Suprapubic skin (tissue), 4 donors: ENCODE measurements around the gene RFX6. TPM values are rescaled to one million over a fixed set of nuclear protein-coding genes. Genes with fewer than 3 reads are reported as not detected.

Source experiments
- DNase-seq, 2 donors: peaks; one replicate each; pipeline ENCODE4 v3.0.0-alpha.2; 2019; ENCODE audit warnings: low spot score in 2 of 2
- H3K27ac ChIP-seq: fragments of 200-600 bp; sonication (generic); one replicate; pipeline ENCODE4 v1.5.1; 2019
- H3K27me3 ChIP-seq: fragments of 200-600 bp; sonication (generic); one replicate; pipeline ENCODE4 v1.5.1; 2019
- H3K36me3 ChIP-seq: fragments of 200-600 bp; sonication (generic); one replicate; pipeline ENCODE4 v1.5.1; 2019
- H3K4me1 ChIP-seq: fragments of 200-600 bp; sonication (generic); one replicate; pipeline ENCODE4 v1.5.1; 2019
- H3K4me3 ChIP-seq: fragments of 200-600 bp; sonication (generic); one replicate; pipeline ENCODE4 v1.5.1; 2019; ENCODE audit warnings: mild to moderate bottlenecking
- H3K9me3 ChIP-seq: fragments of 200-600 bp; sonication (generic); one replicate; pipeline ENCODE4 v1.5.1; 2019
- CTCF ChIP-seq, 2 donors: fragments of 200-600 bp in 1 of 2; fragments of 450-650 bp in 1 of 2; sonication (generic) in 1 of 2; IDR thresholded peaks; one replicate each; pipeline ENCODE4 v1.5.1; 2016 to 2019; ENCODE audit warnings: antibody characterized with exemption in 2 of 2, mild to moderate bottlenecking in 1 of 2, moderate library complexity in 1 of 2
- EP300 ChIP-seq: sonication (generic); formaldehyde crosslinking; IDR thresholded peaks from one replicate; pipeline ENCODE4 v1.6.1; 2017; ENCODE audit warnings: antibody characterized with exemption
- POLR2A ChIP-seq, 2 donors: fragments of 450-650 bp; IDR thresholded peaks; one replicate each; pipeline ENCODE4 v1.6.1; 2017; ENCODE audit warnings: antibody characterized with exemption in 2 of 2, mild to moderate bottlenecking in 2 of 2, moderate library complexity in 2 of 2
- POLR2AphosphoS5 ChIP-seq, 3 donors: sonication (generic); formaldehyde crosslinking; IDR thresholded peaks; one replicate each; pipeline ENCODE4 v1.6.1; 2017; ENCODE audit warnings: antibody characterized with exemption in 3 of 3
- WGBS: methylation state at CpG from one replicate; pipeline ENCODE4 v1.1.5; 2018; 5-methylcytosine and 5-hydroxymethylcytosine counted together
- total RNA-seq, 4 donors: library from RNA; depleted of rRNA; stranded (reverse); fragments of >200 nt; gene quantifications; one replicate each; pipeline ENCODE4 v1.1.0, GENCODE V29; 2016

Gene RFX6
- total RNA-seq, 4 donors from 2014 or later, result not detected

DNA sequence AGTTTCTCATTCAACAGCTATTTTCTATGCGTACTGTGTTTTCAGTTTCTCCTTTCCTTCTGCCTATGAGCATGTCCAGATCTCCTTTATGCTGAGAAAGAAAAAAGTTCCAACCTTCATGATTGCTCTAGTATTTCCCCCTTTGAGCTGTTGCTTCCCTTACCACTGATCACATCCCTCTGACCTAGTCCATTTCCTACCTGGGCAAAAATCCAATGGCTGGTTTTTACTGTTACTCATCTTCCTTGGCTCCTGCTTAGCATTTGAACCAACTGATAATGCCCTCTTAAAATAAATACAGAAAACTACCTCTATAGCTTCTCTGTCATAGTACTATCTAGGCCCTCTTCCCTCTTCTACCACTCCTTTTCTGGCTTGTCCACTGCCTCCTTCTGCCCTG is 6.0 kb downstream of the RFX6 start:
- H3K36me3 ChIP-seq, result no peaks in the 10 kb centered on the region
- 65% methylated on average over 1 of the region's 1 CpG for WGBS
- TF ChIP-seq CTCF (IDR thresholded peaks at IDR 0.05) (no peak), POLR2A (IDR thresholded peaks at IDR 0.05) (no peak)

DNA sequence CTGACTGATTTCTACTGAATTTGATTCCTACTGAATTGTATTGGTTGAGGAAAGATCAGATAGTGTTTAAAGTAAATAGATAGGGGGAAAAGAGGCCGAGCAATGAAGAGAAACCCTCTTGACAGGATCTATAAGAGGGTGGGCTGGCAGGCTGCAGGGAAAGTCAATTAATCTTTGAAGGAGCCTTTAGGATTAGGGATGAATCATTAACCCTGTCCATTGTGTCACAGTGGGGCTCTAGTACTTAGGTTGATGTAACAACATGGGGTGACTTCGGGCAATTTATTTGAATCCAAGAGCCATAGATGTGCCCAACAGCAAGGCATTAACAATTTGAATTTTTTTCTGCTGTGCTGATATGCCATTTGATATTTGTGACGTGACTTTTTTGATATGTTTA is 7.5 kb downstream of the RFX6 start:
- WGBS, result 72% methylated on average over 3 of the region's 3 CpGs
- no peaks in the 10 kb centered on the region for H3K4me1 ChIP-seq
- no peaks in the 10 kb centered on the region for H3K36me3 ChIP-seq
- no peaks in the 10 kb centered on the region for H3K27me3 ChIP-seq
- DNase-seq, result no peak
- no peak overlapping the region for H3K27ac ChIP-seq
- TF ChIP-seq EP300 (no peak), POLR2AphosphoS5 (IDR thresholded peaks at IDR 0.05) (no peak), POLR2A (IDR thresholded peaks at IDR 0.05) (no peak)
- H3K9me3 ChIP-seq, result no peaks in the 10 kb centered on the region
- H3K4me3 ChIP-seq, result no peak overlapping the region

More for the DNA sequence above, 6.0 kb downstream of the RFX6 start:
- Histone ChIP-seq H3K27me3 (peaks cover 1% of the 10 kb centered on the region), H3K27ac (no peak overlapping the region), H3K4me3 (no peak overlapping the region), H3K4me1 (no peaks in the 10 kb centered on the region), H3K9me3 (no peaks in the 10 kb centered on the region)
- DNase-seq, result no peak

DNA sequence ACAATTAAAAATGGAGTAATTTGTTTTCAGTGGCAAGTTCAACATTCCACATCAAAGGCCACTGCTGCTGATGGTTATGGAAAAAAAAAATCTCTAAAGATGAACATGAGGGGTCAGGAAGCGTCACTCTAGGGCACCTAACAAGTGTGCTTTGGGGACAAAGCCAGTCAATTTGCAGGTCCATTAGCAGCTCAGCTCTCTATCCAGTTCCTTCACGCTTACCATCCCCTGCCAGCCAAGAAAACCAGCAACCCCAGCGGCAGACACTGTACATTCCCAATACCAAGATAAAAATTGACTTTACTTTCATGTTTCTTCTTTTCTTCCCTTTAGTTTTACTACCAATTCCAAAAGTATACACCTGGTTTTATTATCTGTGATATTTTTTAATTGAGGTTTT is 10.1 kb downstream of the RFX6 start:
- H3K4me3 ChIP-seq, result no peak overlapping the region
- H3K27me3 ChIP-seq, result no peaks in the 10 kb centered on the region
- DNase-seq, result no peak
- H3K4me1 ChIP-seq, result no peaks in the 10 kb centered on the region
- no peaks in the 10 kb centered on the region for H3K9me3 ChIP-seq
- H3K27ac ChIP-seq, result no peak overlapping the region
- WGBS, result 58% methylated on average over 3 of the region's 3 CpGs
- TF ChIP-seq CTCF (IDR thresholded peaks at IDR 0.05) (no peak), EP300 (no peak), POLR2AphosphoS5 (IDR thresholded peaks at IDR 0.05) (no peak), POLR2A (IDR thresholded peaks at IDR 0.05) (no peak)
- no peaks in the 10 kb centered on the region for H3K36me3 ChIP-seq

DNA sequence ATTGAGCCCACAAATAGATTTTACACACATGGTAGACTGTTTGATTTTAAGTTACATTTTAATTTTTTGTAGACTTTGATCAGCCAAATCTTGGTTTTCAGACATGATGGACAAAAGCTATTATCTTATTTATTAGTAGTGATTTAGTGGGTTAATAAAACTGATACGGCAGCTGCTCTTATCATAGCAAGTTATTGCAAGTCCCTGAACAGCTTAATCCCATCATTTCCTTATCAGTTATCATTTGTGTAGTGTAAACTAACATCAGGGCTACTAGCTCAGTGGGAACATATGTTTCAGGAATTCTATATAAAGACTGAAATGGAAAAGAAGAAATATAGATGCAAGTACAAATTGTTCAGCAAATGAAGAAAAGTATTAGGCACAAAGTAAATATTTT is 10.9 kb downstream of the RFX6 start:
- no peak for DNase-seq
- no peak overlapping the region for H3K4me3 ChIP-seq
- WGBS, result 20% methylated on average over 1 of the region's 1 CpG

GRCh38 chr6:116888732-116889360 is 11.8 kb downstream of the RFX6 start:
- no peak for DNase-seq
- H3K27ac ChIP-seq, result no peak overlapping the region
- no peaks in the 10 kb centered on the region for H3K27me3 ChIP-seq
- no peaks in the 10 kb centered on the region for H3K9me3 ChIP-seq
- no peaks in the 10 kb centered on the region for H3K36me3 ChIP-seq
- no peak for TF ChIP-seq EP300
- no peak for TF ChIP-seq POLR2AphosphoS5 (IDR thresholded peaks at IDR 0.05)
- no peak for TF ChIP-seq CTCF (IDR thresholded peaks at IDR 0.05)
- TF ChIP-seq POLR2A (IDR thresholded peaks at IDR 0.05), result no peak
- H3K4me1 ChIP-seq, result no peaks in the 10 kb centered on the region
- WGBS, result 89% methylated on average over 2 of the region's 2 CpGs
- H3K4me3 ChIP-seq, result no peak overlapping the region

More for the DNA sequence above, 10.9 kb downstream of the RFX6 start:
- H3K4me1 ChIP-seq, result no peaks in the 10 kb centered on the region
- TF ChIP-seq POLR2AphosphoS5 (IDR thresholded peaks at IDR 0.05) (no peak), CTCF (IDR thresholded peaks at IDR 0.05) (no peak)
- H3K9me3 ChIP-seq, result no peaks in the 10 kb centered on the region
- no peak overlapping the region for H3K27ac ChIP-seq
- H3K36me3 ChIP-seq, result no peaks in the 10 kb centered on the region
- H3K27me3 ChIP-seq, result no peaks in the 10 kb centered on the region

- TF ChIP-seq EP300, result no peak
- no peak for TF ChIP-seq POLR2AphosphoS5 (IDR thresholded peaks at IDR 0.05)
- no peak for TF ChIP-seq CTCF (IDR thresholded peaks at IDR 0.05)
- no peak for TF ChIP-seq POLR2A (IDR thresholded peaks at IDR 0.05)
- no peak overlapping the region for H3K4me3 ChIP-seq
- no peak for DNase-seq
These were observed 17.6 kb downstream of the RFX6 start for GRCh38 chr6:116894669-116895068.

More at GRCh38 chr6:116894669-116895068, 17.6 kb downstream of the RFX6 start:
- Histone ChIP-seq H3K36me3 (no peaks in the 10 kb centered on the region), H3K9me3 (no peaks in the 10 kb centered on the region), H3K27ac (no peak overlapping the region), H3K4me1 (no peaks in the 10 kb centered on the region), H3K27me3 (no peaks in the 10 kb centered on the region)
- 63% methylated on average over 1 of the region's 1 CpG for WGBS
